GM18907 (cell line): ENCODE results near the gene NUDT14.

Experiments used
- ATAC-seq: cut with Tn5 transposase; IDR thresholded peaks from one replicate; pipeline ENCODE4 v1.9.1; 2021; ENCODE audit warnings: mild to moderate bottlenecking, moderate library complexity; ENCODE audit not compliant: unreplicated experiment

The NUDT14 gene

GRCh38 chr14:105199093-105199492 lies 18.0 kb upstream of the NUDT14 start:
- no peak for ATAC-seq

- ATAC-seq, result no peak
Observed at GRCh38 chr14:105198588-105198987, 17.5 kb upstream of the NUDT14 start.

GRCh38 chr14:105197211-105197641 lies 16.1 kb upstream of the NUDT14 start:
- no peak for ATAC-seq

GRCh38 chr14:105196265-105196960 lies 15.3 kb upstream of the NUDT14 start:
- ATAC-seq, result no peak

- ATAC-seq, result no peak
Observed at GRCh38 chr14:105195522-105196264, 14.6 kb upstream of the NUDT14 start.

- ATAC-seq, result no peak
Observed at GRCh38 chr14:105195051-105195450, 13.9 kb upstream of the NUDT14 start.

GRCh38 chr14:105193916-105194782 lies 13.0 kb upstream of the NUDT14 start:
- ATAC-seq, result no peak

GRCh38 chr14:105192866-105193731 lies 12.0 kb upstream of the NUDT14 start:
- no peak for ATAC-seq

GRCh38 chr14:105187935-105188524 lies 6.9 kb upstream of the NUDT14 start:
- no peak for ATAC-seq

- ATAC-seq, result no peak
Observed at GRCh38 chr14:105187116-105187515, 6.0 kb upstream of the NUDT14 start.

GRCh38 chr14:105185973-105186372 lies 4.9 kb upstream of the NUDT14 start:
- ATAC-seq, result no peak

- ATAC-seq, result no peak
Observed at GRCh38 chr14:105185001-105185400, 3.9 kb upstream of the NUDT14 start.

GRCh38 chr14:105184461-105184860 lies 3.3 kb upstream of the NUDT14 start:
- ATAC-seq, result no peak

- ATAC-seq, result no peak
Observed at GRCh38 chr14:105182296-105183020, 1.3 kb upstream of the NUDT14 start.

- no peak for ATAC-seq
Observed at GRCh38 chr14:105181549-105182295, 610 bp upstream of the NUDT14 start.

- no peak for ATAC-seq
Observed at GRCh38 chr14:105179191-105179590, 1.9 kb downstream of the NUDT14 start.

- ATAC-seq, result no peak
Observed at GRCh38 chr14:105178868-105179140, 2.3 kb downstream of the NUDT14 start.

GRCh38 chr14:105178069-105178867 lies 2.8 kb downstream of the NUDT14 start:
- ATAC-seq, result no peak
